ENCODE results near the gene BUD23.

DNA sequence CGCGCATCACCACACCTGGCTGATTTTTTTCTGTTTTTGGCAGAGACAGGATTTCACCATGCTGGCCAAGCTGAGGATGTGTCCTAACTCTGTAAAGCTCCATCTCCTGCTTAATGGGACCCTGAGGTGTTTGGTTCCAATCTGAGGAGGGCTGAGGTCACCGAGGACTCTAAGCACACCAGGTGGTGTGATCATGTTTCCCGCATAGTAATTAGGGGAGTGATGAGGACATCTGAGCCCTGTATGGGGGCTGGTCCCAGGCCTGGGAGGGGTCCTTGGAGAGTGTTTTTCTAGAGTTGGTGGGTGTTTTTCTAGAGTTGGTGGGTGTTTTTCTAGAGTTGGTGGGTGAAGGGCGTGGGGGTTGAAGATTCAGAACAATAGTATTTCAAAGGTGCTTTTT, 58.2 kb downstream of the BUD23 start:
- TF ChIP-seq EZH2 (IDR thresholded peaks at IDR 0.05; ENCODE audit: insufficient read depth, poor library complexity, severe bottlenecking) (no peak), EZH2phosphoT487 (IDR thresholded peaks at IDR 0.05; ENCODE audit: insufficient read depth, low read depth) (no peak)

Data from GM23248 (cell line).